ENCODE results near the gene ETV2. TPM values are rescaled to one million over a fixed set of nuclear protein-coding genes. Genes with fewer than 3 reads are reported as not detected.
"Not testable (repeated sequence)": the region's sequence is repeated elsewhere in the genome, so short reads cannot be mapped to it uniquely, and the experiment has no call there.

Gene ETV2, protein sequence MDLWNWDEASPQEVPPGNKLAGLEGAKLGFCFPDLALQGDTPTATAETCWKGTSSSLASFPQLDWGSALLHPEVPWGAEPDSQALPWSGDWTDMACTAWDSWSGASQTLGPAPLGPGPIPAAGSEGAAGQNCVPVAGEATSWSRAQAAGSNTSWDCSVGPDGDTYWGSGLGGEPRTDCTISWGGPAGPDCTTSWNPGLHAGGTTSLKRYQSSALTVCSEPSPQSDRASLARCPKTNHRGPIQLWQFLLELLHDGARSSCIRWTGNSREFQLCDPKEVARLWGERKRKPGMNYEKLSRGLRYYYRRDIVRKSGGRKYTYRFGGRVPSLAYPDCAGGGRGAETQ
- 0.33 TPM for total RNA-seq
- long read RNA-seq, partial matches to known transcripts: 0 of 1 reads
- long read RNA-seq, other reads (novel, unspliced or antisense): 1 of 1 reads

DNA sequence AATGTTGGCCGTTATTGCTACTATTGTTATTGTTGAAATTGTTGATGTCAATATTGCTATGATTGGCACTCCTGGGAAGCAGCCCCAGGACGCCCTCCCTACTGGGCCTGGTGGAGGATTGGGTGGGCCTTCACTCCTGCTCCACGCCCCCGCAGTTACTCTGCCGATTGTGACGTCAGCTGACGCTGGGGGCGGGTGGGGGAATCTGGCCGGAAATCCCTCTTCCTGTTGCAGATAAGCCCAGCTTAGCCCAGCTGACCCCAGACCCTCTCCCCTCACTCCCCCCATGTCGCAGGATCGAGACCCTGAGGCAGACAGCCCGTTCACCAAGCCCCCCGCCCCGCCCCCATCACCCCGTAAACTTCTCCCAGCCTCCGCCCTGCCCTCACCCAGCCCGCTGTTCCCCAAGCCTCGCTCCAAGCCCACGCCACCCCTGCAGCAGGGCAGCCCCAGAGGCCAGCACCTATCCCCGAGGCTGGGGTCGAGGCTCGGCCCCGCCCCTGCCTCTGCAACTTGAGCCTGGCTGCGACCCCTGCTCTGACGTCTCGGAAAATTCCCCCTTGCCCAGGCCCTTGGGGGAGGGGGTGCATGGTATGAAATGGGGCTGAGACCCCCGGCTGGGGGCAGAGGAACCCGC is at the start of gene ETV2:
Gene ETV2 (plus strand): TSS at position 231 of the 637 bp plus-strand sequence. CDS start 716 bp downstream, outside the sequence.
- TF ChIP-seq, protein P1, sequence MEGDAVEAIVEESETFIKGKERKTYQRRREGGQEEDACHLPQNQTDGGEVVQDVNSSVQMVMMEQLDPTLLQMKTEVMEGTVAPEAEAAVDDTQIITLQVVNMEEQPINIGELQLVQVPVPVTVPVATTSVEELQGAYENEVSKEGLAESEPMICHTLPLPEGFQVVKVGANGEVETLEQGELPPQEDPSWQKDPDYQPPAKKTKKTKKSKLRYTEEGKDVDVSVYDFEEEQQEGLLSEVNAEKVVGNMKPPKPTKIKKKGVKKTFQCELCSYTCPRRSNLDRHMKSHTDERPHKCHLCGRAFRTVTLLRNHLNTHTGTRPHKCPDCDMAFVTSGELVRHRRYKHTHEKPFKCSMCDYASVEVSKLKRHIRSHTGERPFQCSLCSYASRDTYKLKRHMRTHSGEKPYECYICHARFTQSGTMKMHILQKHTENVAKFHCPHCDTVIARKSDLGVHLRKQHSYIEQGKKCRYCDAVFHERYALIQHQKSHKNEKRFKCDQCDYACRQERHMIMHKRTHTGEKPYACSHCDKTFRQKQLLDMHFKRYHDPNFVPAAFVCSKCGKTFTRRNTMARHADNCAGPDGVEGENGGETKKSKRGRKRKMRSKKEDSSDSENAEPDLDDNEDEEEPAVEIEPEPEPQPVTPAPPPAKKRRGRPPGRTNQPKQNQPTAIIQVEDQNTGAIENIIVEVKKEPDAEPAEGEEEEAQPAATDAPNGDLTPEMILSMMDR (IDR thresholded peaks at IDR 0.05; ENCODE audit: borderline replicate concordance): no peak
- no peaks in the 10 kb centered on the region for H3K27me3 ChIP-seq (ENCODE audit: low read depth)
- intact Hi-C loops (cut with micrococcal nuclease): no loop called here
- H3K9me3 ChIP-seq (replicated peaks): no peaks in the 10 kb centered on the region
- DNase-seq: no peak
- H3K4me3 ChIP-seq: no peak within 1 kb of the TSS
- peaks cover 19% of the 10 kb centered on the region for H3K36me3 ChIP-seq
- no peak within 1 kb of the TSS for H3K27ac ChIP-seq (replicated peaks)
- peaks cover 29% of the 10 kb centered on the region for H3K4me1 ChIP-seq

DNA sequence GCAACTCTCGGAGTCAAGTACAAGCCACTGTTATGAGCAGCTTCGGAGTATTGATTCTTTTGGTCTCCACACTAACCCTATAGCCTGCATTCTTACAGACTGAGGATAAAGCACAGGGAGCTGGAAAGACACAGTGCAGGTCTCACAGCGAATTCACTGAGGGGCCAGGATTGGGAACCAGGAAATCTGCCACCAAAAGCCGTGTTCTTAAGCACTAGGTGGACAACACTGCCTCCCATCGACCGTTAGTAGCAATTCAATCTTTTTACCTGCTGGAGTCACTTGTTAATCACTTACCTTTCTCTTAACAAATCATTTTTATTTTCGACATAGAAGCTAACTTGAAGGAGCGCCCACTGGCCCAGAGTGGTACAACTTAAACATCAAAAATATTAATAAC is 49.3 kb upstream of the ETV2 start:
- intact Hi-C loops (cut with micrococcal nuclease): no loop called here
- DNase-seq: no peak

DNA sequence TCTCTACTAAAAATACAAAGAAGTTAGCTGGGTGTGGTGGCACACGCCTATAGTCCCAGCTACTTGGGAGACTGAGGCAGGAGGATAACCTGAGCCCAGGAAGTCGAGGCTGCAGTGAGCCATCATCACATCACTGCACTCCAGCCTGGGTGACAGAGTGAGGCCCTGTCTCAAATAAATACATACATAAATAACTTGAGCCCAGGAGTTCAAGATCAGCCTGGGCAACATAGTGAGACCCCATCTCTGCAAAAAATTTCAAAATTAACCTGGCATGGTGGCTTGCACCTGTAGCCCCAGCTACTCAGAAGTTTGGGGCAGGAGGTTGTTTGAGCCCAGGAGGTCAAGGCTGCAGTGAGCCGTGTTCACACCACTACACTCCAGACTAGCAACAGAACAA is 46.5 kb upstream of the ETV2 start:
- H3K9me3 ChIP-seq (replicated peaks); DNase-seq; H3K36me3 ChIP-seq; H3K27ac ChIP-seq (replicated peaks); H3K4me3 ChIP-seq; intact Hi-C loops (cut with micrococcal nuclease); H3K4me1 ChIP-seq: not testable (repeated sequence)
- H3K27me3 ChIP-seq (ENCODE audit: low read depth): peaks cover 47% of the 10 kb centered on the region

More for the DNA sequence above, 49.3 kb upstream of the ETV2 start:
- Histone ChIP-seq H3K9me3 (replicated peaks) (no peaks in the 10 kb centered on the region), H3K4me1 (no peaks in the 10 kb centered on the region), H3K4me3 (no peak overlapping the region), H3K27me3 (ENCODE audit: low read depth) (peaks cover 47% of the 10 kb centered on the region), H3K36me3 (no peaks in the 10 kb centered on the region), H3K27ac (replicated peaks) (no peak overlapping the region)
- TF ChIP-seq, protein P1 (IDR thresholded peaks at IDR 0.05; ENCODE audit: borderline replicate concordance): peak; percentile 53

DNA sequence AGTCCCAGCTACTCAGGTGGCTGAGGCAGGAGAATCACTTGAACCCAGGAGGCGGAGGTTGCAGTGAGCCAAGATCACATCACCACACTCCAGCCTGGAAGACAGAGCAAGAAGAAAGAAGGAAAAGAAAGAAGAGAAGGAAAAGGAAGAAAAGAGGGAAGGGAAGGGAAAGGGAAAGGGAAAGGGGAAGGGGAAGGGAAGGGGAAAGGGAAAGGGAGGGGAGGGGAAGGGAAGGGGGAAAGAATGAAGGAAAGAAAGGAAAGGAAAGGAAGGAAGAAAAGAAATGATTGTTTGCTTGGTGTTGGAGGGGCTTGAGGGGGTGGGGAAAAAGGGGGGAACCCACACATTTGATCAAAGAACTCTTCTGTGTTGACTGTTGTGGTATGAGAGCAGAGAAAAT is 45.6 kb upstream of the ETV2 start:
- Histone ChIP-seq H3K36me3 (no peaks in the 10 kb centered on the region), H3K27me3 (ENCODE audit: low read depth) (peaks cover 43% of the 10 kb centered on the region), H3K9me3 (replicated peaks) (no peaks in the 10 kb centered on the region), H3K4me1 (no peaks in the 10 kb centered on the region), H3K27ac (replicated peaks) (no peak overlapping the region), H3K4me3 (no peak overlapping the region)
- TF ChIP-seq, protein P1 (IDR thresholded peaks at IDR 0.05; ENCODE audit: borderline replicate concordance): no peak
- intact Hi-C loops (cut with micrococcal nuclease): no loop called here
- no peak for DNase-seq

DNA sequence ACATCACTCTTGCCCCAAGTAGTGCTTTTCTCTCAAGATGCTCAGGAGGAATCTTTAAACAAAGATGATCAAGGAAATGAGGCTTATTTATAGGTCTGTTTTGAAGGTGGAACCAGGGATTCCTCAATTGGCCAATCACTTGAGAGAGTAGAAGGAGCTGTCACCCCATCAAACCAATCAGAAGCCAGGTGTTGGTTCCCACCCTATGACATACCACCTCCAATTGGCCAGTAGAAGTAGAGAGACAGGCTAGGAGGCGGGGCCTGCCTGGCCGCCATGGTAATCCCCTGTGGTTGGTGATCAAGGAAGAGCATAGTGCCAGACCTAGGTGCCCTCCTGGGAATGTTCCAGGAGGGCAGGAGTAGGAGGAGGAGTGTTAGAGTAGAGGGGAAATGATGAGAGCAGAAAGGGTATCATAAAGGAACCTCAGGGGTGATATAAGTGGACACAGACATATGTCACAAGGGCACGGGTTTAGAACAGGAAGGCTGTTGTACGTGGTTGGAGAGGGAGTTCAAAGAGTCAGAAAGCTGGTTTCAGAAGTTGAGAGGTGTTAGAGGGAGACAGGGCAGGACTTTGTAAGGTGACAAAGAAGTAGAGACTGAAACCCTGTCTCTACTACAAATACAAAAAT is 45.1 kb upstream of the ETV2 start:
- TF ChIP-seq, protein P1 (IDR thresholded peaks at IDR 0.05; ENCODE audit: borderline replicate concordance): no peak
- H3K36me3 ChIP-seq: no peaks in the 10 kb centered on the region
- peaks cover 41% of the 10 kb centered on the region for H3K27me3 ChIP-seq (ENCODE audit: low read depth)
- DNase-seq: no peak
- intact Hi-C loops (cut with micrococcal nuclease): no loop called here
- no peaks in the 10 kb centered on the region for H3K4me1 ChIP-seq
- H3K4me3 ChIP-seq: no peak overlapping the region
- H3K9me3 ChIP-seq (replicated peaks): no peaks in the 10 kb centered on the region
- H3K27ac ChIP-seq (replicated peaks): no peak overlapping the region

Data from left ventricle myocardium inferior (tissue), 1 donor.